SK-N-MC (cell line): Measurements from ENCODE around the gene OR6B2.

Experiments
- DNase-seq: peaks from one replicate; pipeline ENCODE4 v3.0.0-alpha.2; 2011; ENCODE audit warnings: low read depth, low spot score
- H3K27ac ChIP-seq: fragments of 200-600 bp; sonication (generic); 2 replicates; pipeline ENCODE4 v1.5.1; 2016; ENCODE audit warnings: mixed run types
- H3K36me3 ChIP-seq: fragments of 200-600 bp; sonication (generic); 2 replicates; pipeline ENCODE4 v1.6.1; 2017; ENCODE audit warnings: antibody characterized with exemption, low read length, mixed read lengths; ENCODE audit not compliant: insufficient read depth
- H3K4me3 ChIP-seq: fragments of 200-600 bp; sonication (generic); 2 replicates; pipeline ENCODE4 v1.5.1; 2016
- H3K9ac ChIP-seq: fragments of 200-600 bp; sonication (generic); 2 replicates; pipeline ENCODE4 v1.8.0; 2017; ENCODE audit warnings: mixed run types, mixed read lengths; ENCODE audit not compliant: insufficient read length
- H3K9me3 ChIP-seq: fragments of 200-600 bp; sonication (generic); 2 replicates; pipeline ENCODE4 v1.6.1; 2017; ENCODE audit warnings: low read depth, mild to moderate bottlenecking, antibody characterized with exemption, low read length, moderate library complexity, mixed read lengths
- EZH2 ChIP-seq: fragments of 200-600 bp; sonication (generic); IDR thresholded peaks from one replicate; pipeline ENCODE4 v1.6.1; 2017; ENCODE audit warnings: antibody characterized with exemption
- FOXP2 ChIP-seq: optimal IDR thresholded peaks from 2 replicates; pipeline ENCODE3; 2011; ENCODE audit warnings: mild to moderate bottlenecking, moderate library complexity; ENCODE audit not compliant: insufficient read depth; ENCODE audit errors: extremely low read length, control extremely low read depth
- POLR2AphosphoS5 ChIP-seq: IDR thresholded peaks from 2 replicates; pipeline ENCODE4 v1.6.1; 2012; ENCODE audit warnings: mild to moderate bottlenecking, low read depth, low read length, borderline replicate concordance

OR6B2 gene

DNA sequence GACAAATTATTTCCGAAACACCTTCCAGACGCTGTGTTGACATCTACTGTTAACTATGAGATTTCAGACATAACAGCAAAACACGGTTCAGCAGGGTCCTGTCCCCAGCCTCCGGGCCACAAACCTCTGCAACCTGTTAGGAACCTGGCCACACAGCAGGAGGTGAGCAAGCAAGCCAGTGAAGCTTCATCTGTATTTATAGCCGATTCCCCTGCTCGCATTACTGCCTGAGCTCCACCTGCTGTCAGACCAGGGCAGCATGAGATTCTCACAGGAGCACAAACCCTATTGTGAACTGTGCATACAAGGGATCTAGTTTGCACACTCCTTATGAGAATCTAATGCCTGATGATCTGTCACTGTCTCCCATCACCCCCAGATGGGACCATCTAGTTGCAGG lies 36.1 kb downstream of the OR6B2 start:
- TF ChIP-seq POLR2AphosphoS5, result no peak
- TF ChIP-seq EZH2, result no peak
- TF ChIP-seq FOXP2, result no peak
- H3K4me3 ChIP-seq, result no peak overlapping the region
- H3K9me3 ChIP-seq, result no peaks in the 10 kb centered on the region
- no peak overlapping the region for H3K27ac ChIP-seq
- peaks cover 25% of the 10 kb centered on the region for H3K36me3 ChIP-seq
- H3K9ac ChIP-seq, result no peak overlapping the region
- no peak for DNase-seq

DNA sequence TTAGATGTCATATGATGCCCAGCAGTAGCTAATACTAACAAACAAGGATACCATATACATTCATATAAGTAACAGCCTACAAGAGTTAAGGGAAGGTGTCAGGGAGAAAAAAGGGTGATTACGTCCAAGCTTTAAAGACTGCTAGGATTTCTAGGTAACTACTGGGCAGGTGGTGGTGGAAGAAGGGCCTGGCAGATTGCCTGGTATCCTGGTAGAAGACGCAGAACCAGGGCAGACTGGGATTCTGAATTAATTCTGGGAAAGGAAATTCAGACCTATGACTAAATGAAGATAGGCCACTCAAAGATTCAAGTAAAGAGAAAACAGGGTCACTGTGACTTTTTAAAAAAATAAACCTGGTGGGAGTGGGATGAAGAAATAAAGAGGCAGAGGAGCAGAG lies 36.9 kb downstream of the OR6B2 start:
- DNase-seq, result no peak
- TF ChIP-seq POLR2AphosphoS5, result no peak
- no peak for TF ChIP-seq FOXP2
- no peak for TF ChIP-seq EZH2

GRCh38 chr2:239991689-239992314 lies 38.4 kb downstream of the OR6B2 start:
- H3K4me3 ChIP-seq, result no peak overlapping the region
- H3K27ac ChIP-seq, result 0 out of 2 replicates have a peak overlapping the region, but pooled peaks have one; percentile 27
- peaks cover 45% of the 10 kb centered on the region for H3K36me3 ChIP-seq
- TF ChIP-seq EZH2 (no peak), POLR2AphosphoS5 (no peak), FOXP2 (no peak)
- H3K9ac ChIP-seq, result peak overlapping the region; percentile 23
- peak; percentile 44 for DNase-seq
- H3K9me3 ChIP-seq, result no peaks in the 10 kb centered on the region

More for the DNA sequence above, 36.9 kb downstream of the OR6B2 start:
- Histone ChIP-seq H3K27ac (no peak overlapping the region), H3K4me3 (no peak overlapping the region), H3K9ac (no peak overlapping the region), H3K36me3 (peaks cover 32% of the 10 kb centered on the region), H3K9me3 (no peaks in the 10 kb centered on the region)

DNA sequence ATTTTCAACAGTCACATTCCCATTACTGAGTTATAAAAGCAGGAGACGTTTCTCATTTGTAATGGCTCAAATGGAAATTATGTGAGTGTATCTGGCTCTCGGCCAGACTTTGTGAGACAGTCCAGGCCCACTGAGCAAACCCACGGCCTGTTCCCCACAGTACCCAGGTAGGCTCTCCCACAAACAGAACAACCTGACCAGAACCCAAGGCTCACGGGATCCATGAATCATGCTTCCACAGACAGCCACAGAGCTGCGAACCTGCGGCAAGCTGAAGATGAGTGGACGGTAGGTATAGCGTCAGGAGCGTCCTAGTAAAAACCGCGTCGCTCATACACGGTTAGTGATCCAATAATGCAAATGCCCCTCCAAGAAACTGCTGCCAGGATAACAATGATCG lies 39.3 kb downstream of the OR6B2 start:
- peaks cover 53% of the 10 kb centered on the region for H3K36me3 ChIP-seq
- DNase-seq, result no peak
- H3K27ac ChIP-seq, result no peak overlapping the region

DNA sequence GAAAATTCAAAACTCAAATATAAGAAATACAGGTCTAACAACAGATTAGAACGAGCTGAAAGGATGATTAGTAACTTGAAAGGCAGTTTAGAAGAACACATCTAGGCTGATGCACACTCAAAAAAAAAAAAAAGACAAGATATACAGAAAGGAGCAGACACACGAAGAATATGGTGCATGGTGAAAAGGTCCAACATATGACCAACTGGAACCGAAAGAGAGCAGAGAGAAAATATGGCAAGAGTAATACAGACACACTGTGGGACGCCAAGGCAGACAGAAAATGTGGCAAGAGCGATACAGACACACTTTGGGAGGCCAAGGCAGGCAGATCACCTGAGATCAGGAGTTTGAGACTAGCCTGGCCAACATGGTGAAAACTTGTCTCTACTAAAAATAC lies 44.9 kb downstream of the OR6B2 start:
- H3K36me3 ChIP-seq, result peaks cover 63% of the 10 kb centered on the region
- TF ChIP-seq POLR2AphosphoS5 (no peak), FOXP2 (no peak), EZH2 (no peak)
- H3K9me3 ChIP-seq, result no peaks in the 10 kb centered on the region
- H3K4me3 ChIP-seq, result no peak overlapping the region
- H3K9ac ChIP-seq, result no peak overlapping the region
- no peak overlapping the region for H3K27ac ChIP-seq
- no peak for DNase-seq

More for the DNA sequence above, 39.3 kb downstream of the OR6B2 start:
- Histone ChIP-seq H3K4me3 (no peak overlapping the region), H3K9ac (no peak overlapping the region), H3K9me3 (no peaks in the 10 kb centered on the region)
- TF ChIP-seq EZH2 (no peak), FOXP2 (no peak), POLR2AphosphoS5 (no peak)

DNA sequence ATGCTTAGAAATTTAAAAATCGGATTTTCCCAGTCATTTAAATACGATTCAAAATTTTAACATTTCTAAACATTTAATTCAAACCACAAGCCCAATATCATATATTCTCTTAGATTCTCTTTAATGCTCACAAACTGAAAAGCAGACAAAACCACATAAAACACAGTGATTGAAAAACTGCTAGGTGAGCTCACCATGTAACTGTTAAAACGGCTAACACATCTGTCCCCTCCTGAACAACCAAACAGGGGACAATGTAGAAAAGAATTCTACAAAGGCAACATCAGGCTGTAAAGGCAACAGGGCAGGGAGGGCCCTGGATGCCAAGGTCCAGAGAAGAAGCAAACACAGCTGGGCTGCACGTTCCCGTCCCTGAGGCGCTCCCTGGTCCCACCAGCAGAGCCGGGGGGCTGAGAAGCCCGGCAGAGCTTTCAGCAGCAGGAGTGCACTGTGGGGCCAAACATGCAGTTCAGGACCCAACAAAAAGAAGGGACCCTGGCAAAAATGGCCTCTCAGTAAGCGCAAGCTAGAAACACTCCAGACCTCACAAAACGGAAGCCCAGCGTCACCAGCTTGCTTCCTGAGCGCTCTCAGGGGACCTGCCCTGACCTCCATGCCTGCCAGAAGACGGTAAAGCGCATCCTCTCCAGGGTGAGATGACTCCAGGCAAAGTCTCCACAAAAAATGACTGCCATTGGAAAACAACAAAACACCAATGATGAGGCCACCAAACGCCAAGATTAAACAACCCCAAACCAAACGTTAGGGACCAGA lies 45.6 kb downstream of the OR6B2 start:
- Histone ChIP-seq H3K9ac (no peak overlapping the region), H3K27ac (no peak overlapping the region), H3K4me3 (no peak overlapping the region), H3K9me3 (no peaks in the 10 kb centered on the region), H3K36me3 (peaks cover 56% of the 10 kb centered on the region)
- TF ChIP-seq EZH2 (no peak), POLR2AphosphoS5 (no peak), FOXP2 (no peak)
- DNase-seq, result no peak

- Histone ChIP-seq H3K36me3 (peaks cover 43% of the 10 kb centered on the region), H3K9ac (no peak overlapping the region), H3K27ac (no peak overlapping the region), H3K9me3 (no peaks in the 10 kb centered on the region), H3K4me3 (no peak overlapping the region)
- DNase-seq, result no peak
- no peak for TF ChIP-seq POLR2AphosphoS5
Observed at GRCh38 chr2:239983004-239983778, 47.0 kb downstream of the OR6B2 start.
